ENCODE results near the gene ATXN1. TPM values are rescaled to one million over a fixed set of nuclear protein-coding genes. Genes with fewer than 3 reads are reported as not detected.

ATXN1 gene
- total and polyA plus RNA-seq, 2 of the 13 experiments (the other 11 are each of a cell fraction or from before 2014, with no cell fraction given), result 20.7 to 39.5 TPM

- TF ChIP-seq YEATS4 (CRISPR knock-in tag; IDR thresholded peaks at IDR 0.05; ENCODE audit: borderline replicate concordance), result peak; percentile 19; the same call in 1 of the 2 replicates
- peak; percentile 65; the same call in 1 of the 2 replicates for TF ChIP-seq KLF12 (CRISPR knock-in tag; IDR thresholded peaks at IDR 0.05; ENCODE audit: borderline replicate concordance)
- 0 out of 2 replicates have a peak, but pooled peaks have one; percentile 63 for TF ChIP-seq ZNF703 (CRISPR knock-in tag; IDR thresholded peaks at IDR 0.05; ENCODE audit: borderline replicate concordance)
- no peak for TF ChIP-seq RBAK (CRISPR knock-in tag; IDR thresholded peaks at IDR 0.05)
- peak in 1 of 2 experiments; percentile 64; a peak in 1 of 4 replicates for TF ChIP-seq KLF16 (CRISPR knock-in tag; IDR thresholded peaks at IDR 0.05)
- peak; percentile 65; the same call in 1 of the 2 replicates for TF ChIP-seq FOXJ3 (CRISPR knock-in tag; IDR thresholded peaks at IDR 0.05; ENCODE audit: borderline replicate concordance)
- no peak for TF ChIP-seq HOXA3 (CRISPR knock-in tag; IDR thresholded peaks at IDR 0.05)
- TF ChIP-seq HMGXB4 (CRISPR knock-in tag; IDR thresholded peaks at IDR 0.05; ENCODE audit: borderline replicate concordance in 1 of 2, low read depth in 1 of 2), result peak; percentile 74 to 83; a peak in 3 of 4 replicates
- TF ChIP-seq KAT2B (IDR thresholded peaks at IDR 0.05; ENCODE audit: borderline replicate concordance, low read depth, low read length), result peak; percentile 30; the same call in 1 of the 2 replicates
- TF ChIP-seq SALL2 (CRISPR knock-in tag; IDR thresholded peaks at IDR 0.05), result 0 out of 2 replicates have a peak, but pooled peaks have one; percentile 14
- TF ChIP-seq ARID4A (CRISPR knock-in tag; IDR thresholded peaks at IDR 0.05; ENCODE audit: borderline replicate concordance), result no peak
- peak; percentile 34; the same call in 1 of the 2 replicates for TF ChIP-seq TFE3 (CRISPR knock-in tag; IDR thresholded peaks at IDR 0.05)
- TF ChIP-seq DRAP1 (CRISPR knock-in tag; IDR thresholded peaks at IDR 0.05), result peak; percentile 52; the same call in 1 of the 2 replicates
- TF ChIP-seq SKI (IDR thresholded peaks at IDR 0.05; ENCODE audit: partially characterized antibody), result peak; percentile 46
- no peak for TF ChIP-seq ZBTB21 (CRISPR knock-in tag; IDR thresholded peaks at IDR 0.05)
- peak; percentile 71; the same call in 1 of the 2 replicates for TF ChIP-seq THRA (CRISPR knock-in tag; IDR thresholded peaks at IDR 0.05; ENCODE audit: borderline replicate concordance)
Measured at GRCh38 chr6:16762550-16763477, 1.6 kb upstream of the ATXN1 start (continued).
